GM18861 (cell line): Measurements from ENCODE around the gene DVL1.

Experiments used
- ATAC-seq: cut with Tn5 transposase; IDR thresholded peaks from one replicate; pipeline ENCODE4 v1.9.1; 2021; ENCODE audit not compliant: unreplicated experiment

The DVL1 gene

GRCh38 chr1:1342061-1342562 is 7.1 kb downstream of the DVL1 start:
- ATAC-seq, result no peak

- ATAC-seq, result no peak
Observed at GRCh38 chr1:1341549-1342021, 7.6 kb downstream of the DVL1 start.

GRCh38 chr1:1340791-1341548 is 8.2 kb downstream of the DVL1 start:
- ATAC-seq, result no peak

GRCh38 chr1:1340185-1340584 is 9.0 kb downstream of the DVL1 start:
- ATAC-seq, result no peak

GRCh38 chr1:1338278-1338677 is 10.9 kb downstream of the DVL1 start:
- no peak for ATAC-seq

- no peak for ATAC-seq
Observed at GRCh38 chr1:1337793-1338147, 11.4 kb downstream of the DVL1 start.

- no peak for ATAC-seq
Observed at GRCh38 chr1:1336931-1337792, 12.1 kb downstream of the DVL1 start.

- no peak for ATAC-seq
Observed at GRCh38 chr1:1336446-1336845, 12.8 kb downstream of the DVL1 start.

- ATAC-seq, result no peak
Observed at GRCh38 chr1:1335792-1336248, 13.4 kb downstream of the DVL1 start.

- ATAC-seq, result no peak
Observed at GRCh38 chr1:1335283-1335682, 13.9 kb downstream of the DVL1 start.

- no peak for ATAC-seq
Observed at GRCh38 chr1:1334835-1335234, 14.4 kb downstream of the DVL1 start.

GRCh38 chr1:1333551-1334241 is 15.5 kb downstream of the DVL1 start:
- no peak for ATAC-seq

GRCh38 chr1:1332774-1333480 is 16.3 kb downstream of the DVL1 start:
- ATAC-seq, result no peak

GRCh38 chr1:1332031-1332755 is 17.0 kb downstream of the DVL1 start:
- ATAC-seq, result no peak

GRCh38 chr1:1331068-1331965 is 17.9 kb downstream of the DVL1 start, which contains the start of gene TAS1R3:
Gene TAS1R3 (plus strand): TSS chr1:1331280. CDS start chr1:1331346, 66 bp downstream.
- no peak for ATAC-seq

GRCh38 chr1:1330366-1331067 is 18.7 kb downstream of the DVL1 start:
- no peak for ATAC-seq

- no peak for ATAC-seq
Observed at GRCh38 chr1:1329304-1330210, 19.7 kb downstream of the DVL1 start.
